Parathyroid adenoma (tissue), 2 donors: ENCODE measurements around the gene NSUN6.

Experiments used
- H2AFZ ChIP-seq: fragments of 300-600 bp; sonication (generic); one replicate; pipeline ENCODE4 v1.7.0; 2017; ENCODE audit warnings: antibody characterized with exemption, mild to moderate bottlenecking
- H3K27ac ChIP-seq: fragments of 300-600 bp; sonication (generic); one replicate; pipeline ENCODE4 v1.7.0; 2017
- H3K27me3 ChIP-seq: fragments of 300-600 bp; sonication (generic); one replicate; pipeline ENCODE4 v1.7.0; 2017; ENCODE audit warnings: low read length; ENCODE audit not compliant: control insufficient read depth, insufficient read depth
- H3K36me3 ChIP-seq: fragments of 300-600 bp; sonication (generic); one replicate; pipeline ENCODE4 v1.7.0; 2017; ENCODE audit warnings: low read length; ENCODE audit not compliant: control insufficient read depth, insufficient read depth
- H3K4me1 ChIP-seq: fragments of 300-600 bp; sonication (generic); one replicate; pipeline ENCODE4 v1.7.0; 2017; ENCODE audit warnings: control low read depth
- H3K4me2 ChIP-seq: fragments of 300-600 bp; sonication (generic); one replicate; pipeline ENCODE4 v1.7.0; 2017; ENCODE audit warnings: low read length
- H3K4me3 ChIP-seq: fragments of 300-600 bp; sonication (generic); one replicate; pipeline ENCODE4 v1.7.0; 2017; ENCODE audit warnings: low read depth, low read length
- H3K79me2 ChIP-seq: fragments of 300-600 bp; sonication (generic); one replicate; pipeline ENCODE4 v1.7.0; 2017; ENCODE audit warnings: control low read depth
- H3K9ac ChIP-seq: fragments of 300-600 bp; sonication (generic); one replicate; pipeline ENCODE4 v1.7.0; 2017; ENCODE audit warnings: mild to moderate bottlenecking
- H3K9me3 ChIP-seq: fragments of 300-600 bp; sonication (generic); one replicate; pipeline ENCODE4 v1.7.0; 2017; ENCODE audit warnings: low read length; ENCODE audit not compliant: control insufficient read depth
- TF ChIP-seq, protein P1 (sequence below): fragments of 300-600 bp; sonication (generic); IDR thresholded peaks from one replicate; pipeline ENCODE4 v1.7.0; 2017; ENCODE audit warnings: antibody characterized with exemption, mild to moderate bottlenecking
- donor health status: primary hyperparathyroidism.

NSUN6 gene

DNA sequence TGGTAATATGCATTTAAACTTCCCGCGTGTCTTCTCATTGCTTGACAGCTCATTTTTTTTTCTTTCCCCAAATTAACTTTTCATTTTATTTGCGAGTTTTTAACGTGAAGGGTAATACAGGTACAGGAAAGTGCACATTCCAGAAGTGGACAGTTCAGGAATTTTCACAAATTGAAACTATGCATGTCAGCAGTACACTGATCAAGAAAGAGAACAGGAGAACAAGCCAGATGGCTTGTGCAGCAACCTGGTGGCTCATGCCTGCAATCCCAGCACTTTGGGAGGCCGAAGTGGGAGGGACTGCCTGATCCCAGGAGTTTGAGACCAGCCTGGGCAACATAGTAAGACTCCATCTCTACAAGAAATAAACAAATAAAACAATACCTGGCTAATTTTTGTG lies 36.3 kb upstream of the NSUN6 start:
- Histone ChIP-seq H3K36me3 (no peaks in the 10 kb centered on the region), H3K27me3 (no peaks in the 10 kb centered on the region), H3K4me2 (no peak overlapping the region), H3K4me1 (no peaks in the 10 kb centered on the region), H3K9ac (no peak overlapping the region), H3K79me2 (no peaks in the 10 kb centered on the region), H2AFZ (no peak overlapping the region), H3K4me3 (no peak overlapping the region), H3K9me3 (no peaks in the 10 kb centered on the region), H3K27ac (no peak overlapping the region)
- TF ChIP-seq, protein P1, sequence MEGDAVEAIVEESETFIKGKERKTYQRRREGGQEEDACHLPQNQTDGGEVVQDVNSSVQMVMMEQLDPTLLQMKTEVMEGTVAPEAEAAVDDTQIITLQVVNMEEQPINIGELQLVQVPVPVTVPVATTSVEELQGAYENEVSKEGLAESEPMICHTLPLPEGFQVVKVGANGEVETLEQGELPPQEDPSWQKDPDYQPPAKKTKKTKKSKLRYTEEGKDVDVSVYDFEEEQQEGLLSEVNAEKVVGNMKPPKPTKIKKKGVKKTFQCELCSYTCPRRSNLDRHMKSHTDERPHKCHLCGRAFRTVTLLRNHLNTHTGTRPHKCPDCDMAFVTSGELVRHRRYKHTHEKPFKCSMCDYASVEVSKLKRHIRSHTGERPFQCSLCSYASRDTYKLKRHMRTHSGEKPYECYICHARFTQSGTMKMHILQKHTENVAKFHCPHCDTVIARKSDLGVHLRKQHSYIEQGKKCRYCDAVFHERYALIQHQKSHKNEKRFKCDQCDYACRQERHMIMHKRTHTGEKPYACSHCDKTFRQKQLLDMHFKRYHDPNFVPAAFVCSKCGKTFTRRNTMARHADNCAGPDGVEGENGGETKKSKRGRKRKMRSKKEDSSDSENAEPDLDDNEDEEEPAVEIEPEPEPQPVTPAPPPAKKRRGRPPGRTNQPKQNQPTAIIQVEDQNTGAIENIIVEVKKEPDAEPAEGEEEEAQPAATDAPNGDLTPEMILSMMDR, result no peak

DNA sequence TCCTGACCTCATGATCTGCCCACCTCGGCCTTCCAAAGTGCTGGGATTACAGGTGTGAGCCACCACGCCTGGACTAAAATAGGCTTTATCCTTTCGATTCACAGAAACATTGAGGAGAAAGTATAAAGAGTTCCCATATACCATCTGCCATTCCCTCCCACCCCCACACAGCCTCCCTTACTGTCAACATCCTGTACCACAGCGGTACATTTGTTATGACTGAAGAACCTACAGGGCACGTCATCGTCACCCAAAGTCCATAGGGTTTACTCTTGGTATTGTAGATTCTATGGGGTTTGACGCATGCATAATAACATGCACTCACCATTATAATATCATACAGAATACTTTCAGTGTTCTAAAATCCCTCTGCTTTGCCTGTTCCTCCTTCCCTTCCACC lies 35.8 kb upstream of the NSUN6 start:
- H3K79me2 ChIP-seq, result no peaks in the 10 kb centered on the region
- no peak overlapping the region for H2AFZ ChIP-seq
- no peak overlapping the region for H3K4me2 ChIP-seq
- no peaks in the 10 kb centered on the region for H3K9me3 ChIP-seq
- H3K4me1 ChIP-seq, result no peaks in the 10 kb centered on the region
- no peak overlapping the region for H3K27ac ChIP-seq
- H3K9ac ChIP-seq, result no peak overlapping the region
- H3K4me3 ChIP-seq, result no peak overlapping the region
- TF ChIP-seq, protein P1, result no peak
- no peaks in the 10 kb centered on the region for H3K27me3 ChIP-seq
- H3K36me3 ChIP-seq, result no peaks in the 10 kb centered on the region

DNA sequence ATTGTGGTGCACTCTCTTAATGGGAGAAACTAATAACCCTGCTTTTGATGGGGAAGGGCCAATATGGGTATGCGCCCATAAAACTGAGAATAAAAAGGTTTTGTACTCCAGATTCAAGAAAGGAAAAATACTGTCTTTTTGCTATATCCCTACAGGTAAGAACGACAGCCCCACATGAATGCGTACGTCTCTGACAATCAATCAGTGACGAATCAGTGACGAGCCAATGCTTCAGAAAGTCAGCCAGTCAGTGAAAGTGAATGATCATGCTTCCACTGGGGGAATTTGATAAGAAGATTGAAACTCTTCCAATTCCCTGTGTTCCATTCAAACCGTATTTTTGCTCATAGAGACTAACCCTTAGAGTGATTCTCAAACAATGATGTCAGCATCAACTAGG lies 34.2 kb upstream of the NSUN6 start:
- Histone ChIP-seq H3K9me3 (no peaks in the 10 kb centered on the region), H3K27ac (no peak overlapping the region), H3K4me3 (no peak overlapping the region), H2AFZ (no peak overlapping the region), H3K27me3 (no peaks in the 10 kb centered on the region), H3K9ac (no peak overlapping the region), H3K36me3 (no peaks in the 10 kb centered on the region), H3K4me2 (no peak overlapping the region), H3K4me1 (no peaks in the 10 kb centered on the region), H3K79me2 (no peaks in the 10 kb centered on the region)
- TF ChIP-seq, protein P1, result no peak

DNA sequence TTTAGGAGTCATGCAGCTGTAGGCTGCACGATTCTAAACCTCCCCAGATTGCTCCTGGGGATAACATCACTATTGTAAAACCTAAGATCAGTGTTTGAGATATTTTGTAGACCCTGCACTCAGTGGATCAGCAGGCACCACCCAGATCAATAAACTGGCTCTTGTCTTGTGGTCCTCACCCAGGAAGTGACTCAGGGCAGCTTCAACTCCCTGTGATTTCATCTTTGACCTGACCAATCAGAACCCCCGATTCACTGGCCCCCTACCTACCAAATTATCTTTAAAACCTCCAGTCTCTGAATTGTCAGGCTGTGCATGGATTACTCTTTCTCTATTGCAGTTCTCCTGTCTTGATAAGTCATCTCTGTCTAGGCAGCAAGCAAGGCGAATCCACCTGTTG lies 33.6 kb upstream of the NSUN6 start:
- Histone ChIP-seq H3K9ac (no peak overlapping the region), H3K9me3 (no peaks in the 10 kb centered on the region), H3K27me3 (no peaks in the 10 kb centered on the region), H3K36me3 (no peaks in the 10 kb centered on the region), H3K79me2 (no peaks in the 10 kb centered on the region), H3K4me3 (no peak overlapping the region), H3K4me2 (no peak overlapping the region), H3K27ac (no peak overlapping the region), H3K4me1 (no peaks in the 10 kb centered on the region), H2AFZ (no peak overlapping the region)
- TF ChIP-seq, protein P1, result no peak

DNA sequence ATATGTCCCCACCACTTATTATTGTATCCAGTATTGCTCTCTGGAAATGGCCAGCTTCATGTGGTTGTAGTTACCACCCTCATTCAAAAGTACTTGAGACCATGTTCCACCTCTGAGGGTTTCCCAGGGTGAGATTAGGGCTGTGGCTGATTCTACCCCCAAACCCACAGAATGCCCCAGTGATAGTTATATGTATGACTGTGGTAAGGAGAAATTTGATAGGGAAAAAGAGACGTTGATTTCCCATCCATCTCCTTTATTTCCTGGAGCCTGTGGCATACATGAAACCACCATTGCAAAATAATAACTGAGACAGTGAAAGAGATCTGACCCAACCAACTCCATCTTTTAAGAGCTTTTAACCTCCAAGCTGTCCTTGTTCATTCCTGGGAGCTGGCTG lies 33.0 kb upstream of the NSUN6 start:
- TF ChIP-seq, protein P1, result no peak
- no peaks in the 10 kb centered on the region for H3K36me3 ChIP-seq
- no peak overlapping the region for H3K4me3 ChIP-seq
- H3K9me3 ChIP-seq, result no peaks in the 10 kb centered on the region
- H3K27me3 ChIP-seq, result no peaks in the 10 kb centered on the region
- no peak overlapping the region for H3K4me2 ChIP-seq
- H3K27ac ChIP-seq, result no peak overlapping the region
- no peaks in the 10 kb centered on the region for H3K4me1 ChIP-seq
- no peaks in the 10 kb centered on the region for H3K79me2 ChIP-seq
- H2AFZ ChIP-seq, result no peak overlapping the region
- H3K9ac ChIP-seq, result no peak overlapping the region
